GM12878 (cell line): ENCODE results near the gene ZNF501. TPM values are rescaled to one million over a fixed set of nuclear protein-coding genes. Genes with fewer than 3 reads are reported as not detected.

Source experiments
- ATAC-seq: fragments of 200-7000 bp; cut with Tn5 transposase; 3 replicates; pipeline ENCODE4 v1.9.1; 2020; ENCODE audit warnings: mild to moderate bottlenecking, moderate library complexity
- BruUV-seq: library from RNA; stranded (reverse); fragments of 400-500 nt; replicated peaks from 2 replicates; lab custom pipeline; 2021; lab: Mats Ljungman, UMichigan
- CTCF ChIA-PET: fragments of 300-600 bp; sonication (Branson Sonifier 250); formaldehyde crosslinking; extraction: SDS; loops from one replicate; lab custom pipeline; 2021; ENCODE audit warnings: inconsistent platforms; lab: Yijun Ruan, JAX
- POLR2A ChIA-PET: fragments of 350-600 bp; formaldehyde crosslinking; extraction: SDS; loops from one replicate; lab custom pipeline; 2021; ENCODE audit warnings: inconsistent platforms; lab: Charles Lee
- RAD21 ChIA-PET: fragments of 300-600 bp; sonication (Branson Sonifier 250); formaldehyde crosslinking; loops from one replicate; lab custom pipeline; 2023; ENCODE audit warnings: antibody characterized with exemption; ENCODE audit not compliant: unreplicated experiment; lab: Charles Lee
- SMC1A ChIA-PET: fragments of 300-600 bp; sonication (Branson Sonifier 250); formaldehyde crosslinking; loops from one replicate; lab custom pipeline; 2023; ENCODE audit not compliant: unreplicated experiment, uncharacterized antibody; lab: Charles Lee
- DNase-seq: peaks from one replicate; pipeline ENCODE4 v3.0.0-alpha.2; 2011; ENCODE audit warnings: low read depth, low spot score
- FAIRE-seq: peaks from 3 replicates; lab custom pipeline; 2011; peaks lifted over from hg19 to GRCh38; lab: Jason Lieb, UNC
- H2AFZ ChIP-seq: 2 replicates; pipeline ENCODE4 v1.6.0; 2011; ENCODE audit warnings: low read depth, low read length, control low read depth; ENCODE audit not compliant: control insufficient read depth
- H3K27ac ChIP-seq: 2 replicates; pipeline ENCODE4 v1.5.1; 2011; ENCODE audit warnings: control low read depth; ENCODE audit not compliant: control insufficient read depth, insufficient read depth
- H3K27me3 ChIP-seq, 2 experiments: replicated peaks in 1 of 2; 2 replicates each; pipeline versions ENCODE4 v1.6.0 to v1.6.1; 2011; ENCODE audit warnings: low read length in 1 of 2; ENCODE audit not compliant: control insufficient read depth in 2 of 2, insufficient read depth in 2 of 2
- H3K36me3 ChIP-seq, 2 experiments: 2 replicates each; pipeline ENCODE4 v1.5.1; 2011; ENCODE audit warnings: low read length in 1 of 2; ENCODE audit not compliant: control insufficient read depth in 2 of 2, insufficient read depth in 2 of 2
- H3K4me1 ChIP-seq: 2 replicates; pipeline ENCODE4 v1.6.1; 2011; ENCODE audit warnings: mild to moderate bottlenecking, low read length, moderate library complexity, mixed read lengths; ENCODE audit not compliant: control insufficient read depth, insufficient read depth
- H3K4me2 ChIP-seq: 2 replicates; pipeline ENCODE4 v1.6.0; 2011; ENCODE audit warnings: control low read depth; ENCODE audit not compliant: control insufficient read depth, insufficient read depth
- H3K4me3 ChIP-seq: fragments of 200-600 bp; sonication (generic); 2 replicates; pipeline ENCODE4 v1.5.1; 2016
- H3K79me2 ChIP-seq: 2 replicates; pipeline ENCODE4 v1.6.0; 2011; ENCODE audit warnings: low read length; ENCODE audit not compliant: control insufficient read depth, insufficient read depth
- H3K9ac ChIP-seq: 2 replicates; pipeline ENCODE4 v1.8.0; 2011; ENCODE audit warnings: low read length, control low read depth, mixed read lengths; ENCODE audit not compliant: control insufficient read depth, insufficient read depth
- H3K9me3 ChIP-seq: replicated peaks from 3 replicates; pipeline ENCODE4 v1.5.1; 2011; ENCODE audit warnings: mild to moderate bottlenecking, low read length; ENCODE audit not compliant: control insufficient read depth, insufficient read depth
- H4K20me1 ChIP-seq: 2 replicates; pipeline ENCODE4 v1.6.0; 2011; ENCODE audit not compliant: control insufficient read depth, insufficient read depth
- ATF7 ChIP-seq: fragments of 450-650 bp; IDR thresholded peaks from 2 replicates; pipeline ENCODE4 v1.6.1; 2016; ENCODE audit warnings: low read depth, mild to moderate bottlenecking
- CREB1 ChIP-seq: IDR thresholded peaks from 2 replicates; pipeline ENCODE4 v1.6.1; 2012; ENCODE audit warnings: low read depth, mild to moderate bottlenecking, inconsistent platforms
- ETV6 ChIP-seq, 2 experiments: fragments of 450-650 bp in 1 of 2; IDR thresholded peaks in 1 of 2; conservative IDR thresholded peaks in 1 of 2; 2 replicates each; pipeline ENCODE4 v1.6.1; 2014; ENCODE audit warnings: antibody characterized with exemption in 1 of 2, borderline replicate concordance in 1 of 2, low read depth in 1 of 2, mild to moderate bottlenecking in 1 of 2, moderate library complexity in 1 of 2
- HCFC1 ChIP-seq: fragments of 150-350 bp; IDR thresholded peaks from 2 replicates; pipeline ENCODE4 v1.6.1; 2014; ENCODE audit warnings: low read length
- HDAC6 ChIP-seq: fragments of 200-600 bp; sonication (generic); IDR thresholded peaks from one replicate; pipeline ENCODE4 v1.8.0; 2017; ENCODE audit warnings: antibody characterized with exemption; ENCODE audit not compliant: unreplicated experiment
- KDM1A ChIP-seq: fragments of 200-600 bp; sonication (generic); IDR thresholded peaks from 2 replicates; pipeline ENCODE4 v1.6.1; 2016; ENCODE audit warnings: borderline replicate concordance
- MYC ChIP-seq: IDR thresholded peaks from 2 replicates; pipeline ENCODE4 v1.6.1; 2011; ENCODE audit warnings: mild to moderate bottlenecking, low read length, moderate library complexity, inconsistent platforms; ENCODE audit not compliant: insufficient read depth, insufficient replicate concordance, insufficient read length, severe bottlenecking
- NFXL1 ChIP-seq: fragments of 450-650 bp; IDR thresholded peaks from 2 replicates; pipeline ENCODE4 v1.6.1; 2017; ENCODE audit warnings: antibody characterized with exemption, mild to moderate bottlenecking, borderline replicate concordance
- SUPT20H ChIP-seq: IDR thresholded peaks from 2 replicates; pipeline ENCODE4 v1.6.1; 2011; ENCODE audit warnings: low read depth, mild to moderate bottlenecking, low read length, moderate library complexity, borderline replicate concordance; ENCODE audit not compliant: control insufficient read depth
- WGBS: methylation state at CpG from one replicate; pipeline ENCODE4 v1.1.6; 2016; ENCODE audit warnings: low lambda C conversion rate; ENCODE audit not compliant: insufficient replicate concordance, insufficient coverage; ENCODE audit errors: missing lambda C conversion rate; 5-methylcytosine and 5-hydroxymethylcytosine counted together
- in situ Hi-C: fragments of 300-500 bp; cut with MboI; formaldehyde crosslinking; loops from 9 replicates; pipeline ENCODE4 v1.14.3; 2018; ENCODE audit warnings: mixed read lengths
- intact Hi-C: fragments of 100-400 bp; cut with micrococcal nuclease; formaldehyde crosslinking; loops from one replicate; pipeline ENCODE4 v1.14.2; 2022; ENCODE audit not compliant: unreplicated experiment
- polyA plus RNA-seq, 11 experiments: library from polyadenylated mRNA; depleted of rRNA in 4 of 11; unstranded in 6 of 11; stranded (reverse) in 5 of 11; fragments of >200 nt; fragmentation: Nextera tagmentation in 4 of 11; fragmentation: Illumina TruSeq in 1 of 11; extraction: Ambion mirVana in 4 of 11; extraction: Trizol in 1 of 11; gene quantifications; 1 replicate in 1 of 11; 2 replicates in 10 of 11; pipeline versions ENCODE4 v1.2.1 to v1.2.3, GENCODE V29; 2011 to 2016; ENCODE audit warnings: inconsistent platforms in 2 of 11, missing spikeins in 2 of 11, low read depth in 1 of 11
- total RNA-seq, 4 experiments: library from RNA; depleted of rRNA in 3 of 4; stranded (reverse); fragments of >200 nt in 3 of 4; fragmentation: Illumina TruSeq in 1 of 4; extraction: Trizol in 1 of 4; gene quantifications; 2 replicates each; pipeline versions ENCODE4 v1.2.1 to v1.2.3, GENCODE V29; 2013 to 2021
- TF ChIP-seq, protein P1 (sequence below): fragments of 450-650 bp; IDR thresholded peaks from 2 replicates; pipeline ENCODE4 v1.6.1; 2016; ENCODE audit warnings: mild to moderate bottlenecking, moderate library complexity, borderline replicate concordance

The ZNF501 gene
- total and polyA plus RNA-seq, 10 of the 15 experiments (the other 5 are each of a cell fraction or from before 2014, with no cell fraction given) = 0.35 to 3.8 (median 1.7) TPM

- ChIA-PET POLR2A (interaction anchor here (0.7 kb wide), 1 partner anchor 21 kb away, joined by 7 read pairs; no protein-coding TSS in a partner anchor), SMC1A (no interaction called here)
- H3K4me1 ChIP-seq = no peaks in the 10 kb centered on the region
These were observed 48.4 kb upstream of the ZNF501 start for GRCh38 chr3:44680921-44681455.

GRCh38 chr3:44682182-44682896 lies 47.1 kb upstream of the ZNF501 start:
- no peak overlapping the region for H3K27ac ChIP-seq
- no peak for ATAC-seq
- H2AFZ ChIP-seq = no peak overlapping the region
- in situ Hi-C loops = no loop called here
- intact Hi-C loops = no loop called here
- no peak for DNase-seq
- 92% methylated on average over 2 of the region's 2 CpGs for WGBS
- FAIRE-seq = no peak
- H3K9ac ChIP-seq = no peak overlapping the region
- peaks cover 14% of the 10 kb centered on the region; the same call in 2 of the 3 replicates for H3K9me3 ChIP-seq
- no peaks in the 10 kb centered on the region for H3K36me3 ChIP-seq
- RAD21 ChIA-PET = no interaction called here
- CTCF ChIA-PET = interaction anchor here (1.1 kb wide), 1 partner anchor 232 kb away, joined by 3 read pairs; no protein-coding TSS in a partner anchor
- no peak overlapping the region for H3K4me2 ChIP-seq
- no peaks in the 10 kb centered on the region for H3K79me2 ChIP-seq
- no peaks in the 10 kb centered on the region for H3K4me1 ChIP-seq
- no TSS peak for BruUV-seq
- H3K4me3 ChIP-seq = no peak overlapping the region
- H4K20me1 ChIP-seq = no peaks in the 10 kb centered on the region
- no peaks in the 10 kb centered on the region for H3K27me3 ChIP-seq
- SMC1A ChIA-PET = interaction anchor here (1.5 to 2.1 kb wide), 2 partner anchors 8 to 57 kb away, joined by 5 to 7 read pairs; partner anchors contain the start of gene ZNF197
- POLR2A ChIA-PET = interaction anchor here (0.5 to 1.3 kb wide), 2 partner anchors 56 to 147 kb away, joined by 3 read pairs; no protein-coding TSS in a partner anchor
- no peak for TF ChIP-seq SUPT20H
- no peak for TF ChIP-seq ETV6 (conservative IDR thresholded peaks at IDR 0.05 in 1 of 2, IDR thresholded peaks at IDR 0.05 in 1 of 2; ENCODE audit: borderline replicate concordance in 1 of 2, low read depth in 1 of 2)
- TF ChIP-seq CREB1 = no peak
- TF ChIP-seq, protein P1, sequence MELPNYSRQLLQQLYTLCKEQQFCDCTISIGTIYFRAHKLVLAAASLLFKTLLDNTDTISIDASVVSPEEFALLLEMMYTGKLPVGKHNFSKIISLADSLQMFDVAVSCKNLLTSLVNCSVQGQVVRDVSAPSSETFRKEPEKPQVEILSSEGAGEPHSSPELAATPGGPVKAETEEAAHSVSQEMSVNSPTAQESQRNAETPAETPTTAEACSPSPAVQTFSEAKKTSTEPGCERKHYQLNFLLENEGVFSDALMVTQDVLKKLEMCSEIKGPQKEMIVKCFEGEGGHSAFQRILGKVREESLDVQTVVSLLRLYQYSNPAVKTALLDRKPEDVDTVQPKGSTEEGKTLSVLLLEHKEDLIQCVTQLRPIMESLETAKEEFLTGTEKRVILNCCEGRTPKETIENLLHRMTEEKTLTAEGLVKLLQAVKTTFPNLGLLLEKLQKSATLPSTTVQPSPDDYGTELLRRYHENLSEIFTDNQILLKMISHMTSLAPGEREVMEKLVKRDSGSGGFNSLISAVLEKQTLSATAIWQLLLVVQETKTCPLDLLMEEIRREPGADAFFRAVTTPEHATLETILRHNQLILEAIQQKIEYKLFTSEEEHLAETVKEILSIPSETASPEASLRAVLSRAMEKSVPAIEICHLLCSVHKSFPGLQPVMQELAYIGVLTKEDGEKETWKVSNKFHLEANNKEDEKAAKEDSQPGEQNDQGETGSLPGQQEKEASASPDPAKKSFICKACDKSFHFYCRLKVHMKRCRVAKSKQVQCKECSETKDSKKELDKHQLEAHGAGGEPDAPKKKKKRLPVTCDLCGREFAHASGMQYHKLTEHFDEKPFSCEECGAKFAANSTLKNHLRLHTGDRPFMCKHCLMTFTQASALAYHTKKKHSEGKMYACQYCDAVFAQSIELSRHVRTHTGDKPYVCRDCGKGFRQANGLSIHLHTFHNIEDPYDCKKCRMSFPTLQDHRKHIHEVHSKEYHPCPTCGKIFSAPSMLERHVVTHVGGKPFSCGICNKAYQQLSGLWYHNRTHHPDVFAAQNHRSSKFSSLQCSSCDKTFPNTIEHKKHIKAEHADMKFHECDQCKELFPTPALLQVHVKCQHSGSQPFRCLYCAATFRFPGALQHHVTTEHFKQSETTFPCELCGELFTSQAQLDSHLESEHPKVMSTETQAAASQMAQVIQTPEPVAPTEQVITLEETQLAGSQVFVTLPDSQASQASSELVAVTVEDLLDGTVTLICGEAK = no peak
- TF ChIP-seq MYC = no peak
- no peak for TF ChIP-seq HDAC6
- no peak for TF ChIP-seq HCFC1

More at GRCh38 chr3:44680921-44681455, 48.4 kb upstream of the ZNF501 start:
- intact Hi-C loops = no loop called here
- H3K9me3 ChIP-seq = peaks cover 11% of the 10 kb centered on the region; the same call in 2 of the 3 replicates
- CTCF ChIA-PET = no interaction called here
- H3K27me3 ChIP-seq = no peaks in the 10 kb centered on the region
- H3K4me3 ChIP-seq = no peak overlapping the region
- no peak for ATAC-seq
- H3K36me3 ChIP-seq = no peaks in the 10 kb centered on the region
- no peak overlapping the region for H3K27ac ChIP-seq
- BruUV-seq = no TSS peak
- WGBS = 85% methylated on average over 4 of the region's 4 CpGs
- no peak overlapping the region for H3K4me2 ChIP-seq
- TF ChIP-seq KDM1A = no peak
- TF ChIP-seq ATF7 = no peak
- TF ChIP-seq NFXL1 = no peak
- no peaks in the 10 kb centered on the region for H3K79me2 ChIP-seq
- H2AFZ ChIP-seq = no peak overlapping the region
- in situ Hi-C loops = no loop called here
- RAD21 ChIA-PET = no interaction called here
- no peak for FAIRE-seq
- no peak for DNase-seq
- no peaks in the 10 kb centered on the region for H4K20me1 ChIP-seq
- H3K9ac ChIP-seq = no peak overlapping the region
